Smooth muscle cell (in vitro differentiated cells): ENCODE data around the gene MAP4. TPM values are rescaled to one million over a fixed set of nuclear protein-coding genes. Genes with fewer than 3 reads are reported as not detected.
"Not testable (repeated sequence)": the region's sequence is repeated elsewhere in the genome, so short reads cannot be mapped to it uniquely, and the experiment has no call there.

Experiments used
- DNase-seq: peaks from one replicate; lab custom pipeline; 2025; ENCODE audit not compliant: unreplicated experiment; lab: John Stamatoyannopoulos, UW
- H2AFZ ChIP-seq: fragments of 200-600 bp; sonication (generic); 2 replicates; pipeline ENCODE4 v1.6.0; 2016; ENCODE audit warnings: antibody characterized with exemption, low read depth, mild to moderate bottlenecking
- H3F3A ChIP-seq: fragments of 200-600 bp; sonication (generic); 2 replicates; pipeline ENCODE4 v1.6.0; 2017; ENCODE audit warnings: antibody characterized with exemption, low read depth
- H3K27ac ChIP-seq: fragments of 200-600 bp; sonication (generic); 2 replicates; pipeline ENCODE4 v1.5.1; 2016; ENCODE audit warnings: low read depth, mild to moderate bottlenecking
- H3K27me3 ChIP-seq: fragments of 200-600 bp; sonication (generic); 2 replicates; pipeline ENCODE4 v1.6.1; 2016; ENCODE audit warnings: low read depth, mild to moderate bottlenecking
- H3K36me3 ChIP-seq: fragments of 200-600 bp; sonication (generic); 2 replicates; pipeline ENCODE4 v1.5.1; 2016; ENCODE audit warnings: low read depth
- H3K4me1 ChIP-seq: fragments of 200-600 bp; sonication (generic); 2 replicates; pipeline ENCODE4 v1.5.1; 2016; ENCODE audit warnings: low read depth
- H3K4me2 ChIP-seq: fragments of 200-600 bp; sonication (generic); 2 replicates; pipeline ENCODE4 v1.6.0; 2016; ENCODE audit warnings: mild to moderate bottlenecking
- H3K4me3 ChIP-seq: fragments of 200-600 bp; sonication (generic); 2 replicates; pipeline ENCODE4 v1.5.1; 2016; ENCODE audit warnings: mild to moderate bottlenecking
- H3K79me2 ChIP-seq: fragments of 200-600 bp; sonication (generic); 2 replicates; pipeline ENCODE4 v1.6.0; 2016; ENCODE audit warnings: low read depth, mild to moderate bottlenecking
- H3K9ac ChIP-seq: fragments of 200-600 bp; sonication (generic); 2 replicates; pipeline ENCODE4 v1.6.0; 2016; ENCODE audit warnings: low read depth
- H3K9me3 ChIP-seq: fragments of 200-600 bp; sonication (generic); replicated peaks from 2 replicates; pipeline ENCODE4 v1.5.1; 2016; ENCODE audit warnings: low read depth
- H4K20me1 ChIP-seq: fragments of 200-600 bp; sonication (generic); 2 replicates; pipeline ENCODE4 v1.6.0; 2016; ENCODE audit warnings: low read depth
- WGBS: methylation state at CpG from one replicate; pipeline ENCODE4 v1.1.7; 2016; ENCODE audit warnings: low lambda C conversion rate; 5-methylcytosine and 5-hydroxymethylcytosine counted together
- polyA plus RNA-seq: library from polyadenylated mRNA; unstranded; fragments of >200 nt; fragmentation: Nextera tagmentation; extraction: Ambion mirVana; gene quantifications from 2 replicates; pipeline ENCODE4 v1.2.1, GENCODE V29; 2016
- total RNA-seq: library from RNA; depleted of rRNA; stranded (reverse); fragments of >200 nt; gene quantifications from 2 replicates; pipeline ENCODE4 v1.2.3, GENCODE V29; 2014
- TF ChIP-seq, protein P1 (sequence below): fragments of 200-600 bp; sonication (generic); IDR thresholded peaks from 2 replicates; pipeline ENCODE4 v1.5.1; 2017; ENCODE audit warnings: borderline replicate concordance, mild to moderate bottlenecking, antibody characterized with exemption; ENCODE audit not compliant: insufficient read depth, poor library complexity, severe bottlenecking

Gene MAP4
- total and polyA plus RNA-seq, 2 experiments from 2014 or later = 114 to 166 TPM

DNA sequence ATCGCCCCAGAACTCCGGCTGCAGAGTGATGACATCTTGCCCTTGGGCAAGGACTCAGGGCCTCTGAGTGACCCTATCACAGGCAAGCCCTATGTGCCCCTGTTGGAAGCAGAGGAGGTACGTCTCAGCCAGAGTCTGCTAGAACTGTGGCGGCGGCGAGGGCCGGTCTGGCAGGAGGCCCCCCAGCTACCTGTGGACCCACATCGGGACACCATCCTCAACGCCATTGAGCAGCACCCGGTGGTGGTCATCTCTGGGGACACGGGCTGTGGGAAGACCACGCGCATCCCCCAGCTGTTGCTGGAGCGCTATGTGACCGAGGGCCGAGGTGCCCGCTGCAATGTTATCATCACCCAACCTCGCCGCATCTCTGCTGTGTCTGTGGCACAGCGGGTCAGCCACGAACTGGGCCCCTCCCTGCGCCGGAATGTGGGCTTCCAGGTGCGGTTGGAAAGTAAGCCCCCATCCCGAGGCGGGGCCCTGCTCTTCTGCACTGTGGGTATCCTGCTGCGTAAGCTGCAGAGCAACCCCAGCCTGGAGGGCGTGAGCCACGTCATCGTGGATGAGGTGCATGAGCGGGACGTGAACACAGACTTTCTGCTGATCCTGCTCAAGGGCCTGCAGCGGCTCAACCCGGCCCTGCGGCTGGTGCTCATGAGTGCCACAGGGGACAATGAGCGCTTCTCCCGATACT is 169.9 kb downstream of the MAP4 start:
- DNase-seq = no peak
- H3K79me2 ChIP-seq = no peaks in the 10 kb centered on the region
- H3K4me2 ChIP-seq = no peak overlapping the region
- no peaks in the 10 kb centered on the region for H3K4me1 ChIP-seq
- H3K9me3 ChIP-seq = no peaks in the 10 kb centered on the region
- peaks cover 39% of the 10 kb centered on the region for H4K20me1 ChIP-seq
- no peak overlapping the region for H3K4me3 ChIP-seq
- H3F3A ChIP-seq = peaks cover 19% of the 10 kb centered on the region
- no peaks in the 10 kb centered on the region for H3K27me3 ChIP-seq
- TF ChIP-seq, protein P1, sequence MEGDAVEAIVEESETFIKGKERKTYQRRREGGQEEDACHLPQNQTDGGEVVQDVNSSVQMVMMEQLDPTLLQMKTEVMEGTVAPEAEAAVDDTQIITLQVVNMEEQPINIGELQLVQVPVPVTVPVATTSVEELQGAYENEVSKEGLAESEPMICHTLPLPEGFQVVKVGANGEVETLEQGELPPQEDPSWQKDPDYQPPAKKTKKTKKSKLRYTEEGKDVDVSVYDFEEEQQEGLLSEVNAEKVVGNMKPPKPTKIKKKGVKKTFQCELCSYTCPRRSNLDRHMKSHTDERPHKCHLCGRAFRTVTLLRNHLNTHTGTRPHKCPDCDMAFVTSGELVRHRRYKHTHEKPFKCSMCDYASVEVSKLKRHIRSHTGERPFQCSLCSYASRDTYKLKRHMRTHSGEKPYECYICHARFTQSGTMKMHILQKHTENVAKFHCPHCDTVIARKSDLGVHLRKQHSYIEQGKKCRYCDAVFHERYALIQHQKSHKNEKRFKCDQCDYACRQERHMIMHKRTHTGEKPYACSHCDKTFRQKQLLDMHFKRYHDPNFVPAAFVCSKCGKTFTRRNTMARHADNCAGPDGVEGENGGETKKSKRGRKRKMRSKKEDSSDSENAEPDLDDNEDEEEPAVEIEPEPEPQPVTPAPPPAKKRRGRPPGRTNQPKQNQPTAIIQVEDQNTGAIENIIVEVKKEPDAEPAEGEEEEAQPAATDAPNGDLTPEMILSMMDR = no peak
- WGBS = 97% methylated on average over 37 of the region's 37 CpGs
- no peak overlapping the region for H3K9ac ChIP-seq
- H3K36me3 ChIP-seq = no peaks in the 10 kb centered on the region
- no peak overlapping the region for H3K27ac ChIP-seq
- H2AFZ ChIP-seq = no peak overlapping the region

DNA sequence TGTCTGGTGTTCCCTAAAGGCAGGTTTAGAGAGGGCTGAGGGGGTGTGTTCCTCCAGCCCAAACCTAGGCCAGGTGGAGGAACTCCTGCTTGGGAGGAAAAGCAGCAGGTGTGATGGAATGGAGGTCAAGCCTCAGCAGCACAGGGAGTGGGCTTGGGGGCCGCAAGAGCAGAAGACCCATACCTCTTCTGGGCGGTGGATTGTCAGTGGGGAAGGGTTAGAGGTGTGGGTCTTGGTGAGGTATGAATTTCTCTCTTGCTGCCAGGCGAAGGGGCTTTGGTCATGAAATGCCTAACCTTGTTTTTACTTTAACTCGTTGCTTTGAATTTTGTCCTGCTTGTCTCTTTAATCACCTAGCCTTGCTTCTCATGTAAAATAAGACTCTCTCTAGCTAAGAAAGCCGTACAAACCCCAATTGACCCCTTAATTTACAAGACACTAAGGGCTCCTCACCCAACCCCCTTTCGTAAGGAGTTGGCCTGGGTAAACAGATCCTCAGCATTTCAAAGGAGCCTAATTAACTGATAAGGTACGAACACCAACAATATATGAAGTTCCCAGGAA is 174.3 kb downstream of the MAP4 start:
- Histone ChIP-seq H2AFZ (no peak overlapping the region), H3K9me3 (no peaks in the 10 kb centered on the region), H3K4me1 (no peaks in the 10 kb centered on the region), H3K36me3 (no peaks in the 10 kb centered on the region), H4K20me1 (peaks cover 24% of the 10 kb centered on the region), H3K4me2 (no peak overlapping the region), H3F3A (no peaks in the 10 kb centered on the region), H3K27me3 (no peaks in the 10 kb centered on the region), H3K79me2 (no peaks in the 10 kb centered on the region), H3K27ac (no peak overlapping the region), H3K9ac (no peak overlapping the region), H3K4me3 (no peak overlapping the region)
- TF ChIP-seq, protein P1 = no peak
- 84% methylated on average over 7 of the region's 7 CpGs for whole genome bisulfite sequencing
- no peak for DNase-seq

DNA sequence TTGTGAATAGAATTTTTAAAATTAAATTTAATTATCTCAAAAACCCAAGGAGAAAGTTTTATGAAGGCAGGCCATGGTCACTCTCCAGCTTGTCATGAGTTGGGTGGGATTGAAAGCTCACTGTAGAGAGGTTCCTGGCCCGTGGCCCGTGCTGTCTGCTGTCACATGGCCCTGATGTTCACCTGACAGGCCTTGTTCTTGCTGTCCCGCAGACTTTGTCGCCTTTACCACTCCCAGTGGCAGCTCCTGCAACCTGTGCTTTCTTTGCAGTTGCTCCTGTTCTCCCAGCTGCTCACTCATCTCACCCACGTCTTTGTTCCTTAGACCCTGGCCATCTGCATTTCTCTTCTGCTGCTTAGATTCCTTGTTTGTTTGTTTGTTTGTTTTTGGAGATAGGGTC is 177.7 kb downstream of the MAP4 start:
- Histone ChIP-seq H3K27ac (no peak overlapping the region), H4K20me1 (peaks cover 20% of the 10 kb centered on the region), H3K4me3 (no peak overlapping the region), H3K36me3 (no peaks in the 10 kb centered on the region), H3K4me1 (no peaks in the 10 kb centered on the region), H3K9me3 (no peaks in the 10 kb centered on the region), H3K79me2 (no peaks in the 10 kb centered on the region), H3F3A (no peaks in the 10 kb centered on the region), H3K9ac (no peak overlapping the region), H2AFZ (no peak overlapping the region), H3K27me3 (no peaks in the 10 kb centered on the region), H3K4me2 (no peak overlapping the region)
- no peak for DNase-seq
- WGBS = 94% methylated on average over 5 of the region's 5 CpGs
- TF ChIP-seq, protein P1 = no peak

DNA sequence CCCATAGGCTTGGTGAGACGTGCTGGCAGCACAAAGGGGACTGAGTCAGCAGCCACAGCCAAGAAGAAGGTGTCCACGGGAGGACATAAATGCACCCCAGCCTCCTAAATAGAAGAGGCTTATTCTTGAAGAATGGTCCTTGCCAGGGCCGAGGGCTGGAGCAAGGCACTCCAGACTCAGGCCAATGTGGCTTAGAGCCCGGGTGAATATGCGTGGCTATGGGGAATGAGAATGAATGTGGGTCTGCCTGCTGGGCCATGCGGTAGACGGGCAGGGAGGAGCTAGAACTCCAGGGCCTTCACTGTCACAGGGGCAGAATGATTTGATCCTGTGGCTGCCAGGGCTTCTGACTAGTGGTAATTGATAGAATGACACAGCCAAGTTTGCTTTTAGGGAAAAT is 179.2 kb downstream of the MAP4 start:
- Histone ChIP-seq H3K27ac (no peak overlapping the region), H4K20me1 (peaks cover 15% of the 10 kb centered on the region), H3K9me3 (no peaks in the 10 kb centered on the region), H3K9ac (no peak overlapping the region), H3K79me2 (no peaks in the 10 kb centered on the region), H3K36me3 (no peaks in the 10 kb centered on the region), H3K4me2 (no peak overlapping the region), H3F3A (no peaks in the 10 kb centered on the region), H2AFZ (no peak overlapping the region), H3K4me3 (no peak overlapping the region), H3K4me1 (no peaks in the 10 kb centered on the region), H3K27me3 (no peaks in the 10 kb centered on the region)
- no peak for DNase-seq
- WGBS = 91% methylated on average over 7 of the region's 7 CpGs
- TF ChIP-seq, protein P1 = no peak

DNA sequence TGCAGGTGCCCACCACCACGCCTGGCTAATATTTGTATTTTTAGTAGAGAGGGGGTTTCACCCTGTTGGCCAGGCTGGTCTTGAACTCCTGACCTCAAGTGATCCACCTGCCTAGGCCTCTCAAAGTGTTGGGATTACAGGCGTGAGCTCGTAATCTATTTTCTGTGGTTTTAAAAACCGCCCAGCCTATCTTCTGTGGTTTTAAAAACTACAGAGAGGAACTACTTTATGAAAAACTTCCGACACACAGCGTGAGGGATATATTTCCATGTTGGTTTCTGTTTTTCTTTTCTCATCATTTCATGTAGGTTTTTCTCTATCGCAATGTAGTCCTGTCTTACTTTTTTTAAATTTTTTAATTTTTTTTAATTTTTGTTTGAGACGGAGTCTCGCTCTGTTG is 186.7 kb downstream of the MAP4 start:
- not testable (repeated sequence) for H3F3A ChIP-seq, H3K27ac ChIP-seq, H3K4me1 ChIP-seq, H3K27me3 ChIP-seq, H3K9ac ChIP-seq, H3K9me3 ChIP-seq, DNase-seq, H2AFZ ChIP-seq, H3K4me2 ChIP-seq, H3K4me3 ChIP-seq
- WGBS = 97% methylated on average over 9 of the region's 9 CpGs
- peaks cover 11% of the 10 kb centered on the region for H4K20me1 ChIP-seq
- peaks cover 36% of the 10 kb centered on the region for H3K79me2 ChIP-seq
- peaks cover 15% of the 10 kb centered on the region for H3K36me3 ChIP-seq
